ENCODE results near the gene CRYL1.
A peak's percentile ranks its signal among the peaks of the same experiment; 100 is the strongest.

Gene CRYL1

DNA sequence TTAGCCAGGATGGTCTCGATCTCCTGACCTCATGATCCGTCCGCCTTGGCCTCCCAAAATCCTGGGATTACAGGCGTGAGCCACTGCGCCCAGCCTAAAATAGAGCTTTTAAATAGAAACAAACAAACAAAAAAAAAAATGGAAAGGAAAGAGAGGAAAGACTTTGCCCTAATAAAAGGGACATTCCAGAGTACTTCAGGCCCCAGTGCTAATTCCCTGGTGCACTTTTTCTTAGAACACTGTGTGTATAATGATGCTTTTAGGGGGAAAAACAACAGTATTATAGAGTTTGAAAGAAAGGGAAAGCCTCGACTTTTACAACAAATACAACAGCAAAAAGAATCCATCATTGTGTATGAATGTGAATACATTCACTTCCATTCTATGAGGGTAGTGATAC, 104.7 kb downstream of the CRYL1 start:
- DNase-seq (ENCODE audit: low read depth): no peak

DNA sequence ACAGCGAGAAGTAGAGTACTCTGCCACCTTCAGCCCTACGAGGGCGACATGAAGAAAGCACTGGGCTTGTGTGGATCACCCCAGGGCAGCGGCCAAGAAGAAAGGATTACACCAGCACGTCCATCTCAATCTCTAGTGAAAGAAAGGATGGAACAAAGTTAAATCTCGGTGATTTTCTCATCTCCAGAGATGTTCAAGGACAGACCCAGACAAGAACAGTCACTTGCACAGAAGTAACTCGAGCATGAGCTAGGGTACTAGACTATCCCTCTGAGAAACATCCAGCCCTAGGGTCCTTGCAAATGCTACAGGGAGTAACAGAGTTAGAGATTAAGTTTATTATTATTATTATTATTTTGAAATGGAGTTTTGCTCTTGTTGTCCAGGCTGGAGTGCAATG, 106.7 kb downstream of the CRYL1 start:
- no peak for DNase-seq (ENCODE audit: low read depth)

DNA sequence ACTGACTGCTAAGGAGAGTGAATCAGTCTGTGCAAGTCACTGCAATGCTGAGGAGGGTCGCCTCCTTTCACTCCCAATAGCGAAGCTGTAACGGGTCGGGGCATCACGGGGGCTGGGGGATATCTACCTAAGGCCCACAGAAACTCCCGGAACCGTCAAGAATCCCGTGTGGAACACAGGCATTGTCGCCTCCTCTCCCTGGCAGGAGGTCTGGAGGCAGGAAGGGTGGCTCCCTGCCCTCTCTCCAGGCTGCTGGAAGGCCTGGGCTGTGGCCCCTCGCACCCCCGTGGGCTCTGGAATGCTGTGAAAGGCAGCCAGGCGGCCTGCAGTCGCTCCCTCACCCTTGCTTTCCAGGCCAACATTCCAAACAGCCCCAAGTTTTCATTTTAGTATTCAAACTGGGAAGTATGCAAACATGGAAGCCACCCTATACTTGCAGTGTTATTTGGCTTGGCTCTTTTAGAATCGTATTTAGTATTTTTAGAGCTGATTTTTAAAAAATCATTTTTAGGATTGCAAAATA, 109.4 kb downstream of the CRYL1 start:
- no peak for DNase-seq (ENCODE audit: low read depth)

DNA sequence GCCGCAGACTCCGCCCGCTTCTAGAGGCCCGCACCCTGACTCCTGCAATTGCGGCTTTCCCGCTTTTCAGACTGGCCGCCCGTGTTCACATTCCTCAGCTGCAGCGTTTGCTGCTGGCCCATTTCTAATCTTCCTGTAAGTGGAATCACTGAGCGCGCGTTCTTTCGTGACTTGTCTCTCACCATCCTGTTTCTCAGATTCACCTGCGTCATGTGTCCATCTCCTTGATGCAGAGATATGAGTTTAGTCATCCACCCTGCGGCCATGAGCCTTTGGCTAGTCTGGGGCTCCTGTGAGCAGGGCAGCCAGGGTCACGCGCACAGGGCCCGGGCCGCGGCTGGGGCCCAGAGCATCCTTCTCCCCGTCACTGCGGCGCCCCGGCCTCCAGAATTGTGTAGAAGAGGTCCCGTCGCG, 110.0 kb downstream of the CRYL1 start:
- DNase-seq (ENCODE audit: low read depth): no peak

DNA sequence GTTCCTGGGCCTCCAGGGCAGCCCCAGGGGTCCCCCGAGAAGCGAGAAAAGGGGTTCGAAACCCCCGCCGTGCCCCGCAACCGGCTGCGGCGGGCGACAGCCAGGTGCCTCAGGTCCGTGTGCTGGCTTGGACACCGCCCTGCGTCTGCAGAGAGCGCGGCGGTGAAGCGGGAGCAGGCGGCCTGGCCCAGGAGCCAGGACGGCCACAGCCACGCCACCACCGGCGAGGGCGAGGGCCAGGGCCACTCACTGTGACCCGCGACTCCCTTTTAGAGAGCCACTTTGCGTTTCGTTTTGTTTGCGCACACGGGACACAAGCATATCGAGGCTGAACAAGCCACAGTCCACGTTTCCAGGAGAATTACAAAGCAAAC, 110.4 kb downstream of the CRYL1 start:
- DNase-seq (ENCODE audit: low read depth): no peak

DNA sequence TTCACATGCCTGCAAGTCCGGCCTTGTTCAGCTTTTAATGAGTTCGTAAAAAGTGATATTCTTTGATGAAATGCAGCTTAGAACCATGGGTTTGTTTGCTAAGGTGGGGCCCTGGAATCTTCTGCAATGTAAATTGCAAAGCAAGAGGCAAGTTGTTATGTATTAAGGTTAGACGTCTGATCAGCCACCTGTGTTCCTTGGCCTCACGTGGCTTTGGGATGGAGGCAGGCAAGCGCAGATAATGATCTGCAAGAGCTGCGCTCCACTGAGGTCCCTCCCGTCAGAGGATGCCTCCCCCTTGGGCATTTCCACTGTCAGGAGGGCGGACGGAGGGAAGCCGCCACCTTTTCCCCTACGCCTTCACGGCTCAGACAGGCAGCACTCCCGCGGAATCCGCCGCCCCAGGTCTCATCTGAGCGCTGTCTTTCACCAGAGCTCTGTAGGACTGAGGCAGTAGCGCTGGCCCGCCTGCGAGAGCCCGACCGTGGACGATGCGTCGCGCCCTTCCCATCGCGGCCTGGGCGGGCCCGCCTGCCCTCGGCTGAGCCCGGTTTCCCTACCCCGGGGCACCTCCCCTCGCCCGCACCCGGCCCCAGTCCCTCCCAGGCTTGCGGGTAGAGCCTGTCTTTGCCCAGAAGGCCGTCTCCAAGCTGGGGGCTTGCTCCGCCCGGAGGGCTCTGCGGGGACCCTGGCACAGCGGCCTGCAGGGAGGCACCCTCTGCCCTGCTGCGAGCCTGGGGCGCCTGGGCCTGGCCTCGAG, 110.9 kb downstream of the CRYL1 start:
- no peak for DNase-seq (ENCODE audit: low read depth)

DNA sequence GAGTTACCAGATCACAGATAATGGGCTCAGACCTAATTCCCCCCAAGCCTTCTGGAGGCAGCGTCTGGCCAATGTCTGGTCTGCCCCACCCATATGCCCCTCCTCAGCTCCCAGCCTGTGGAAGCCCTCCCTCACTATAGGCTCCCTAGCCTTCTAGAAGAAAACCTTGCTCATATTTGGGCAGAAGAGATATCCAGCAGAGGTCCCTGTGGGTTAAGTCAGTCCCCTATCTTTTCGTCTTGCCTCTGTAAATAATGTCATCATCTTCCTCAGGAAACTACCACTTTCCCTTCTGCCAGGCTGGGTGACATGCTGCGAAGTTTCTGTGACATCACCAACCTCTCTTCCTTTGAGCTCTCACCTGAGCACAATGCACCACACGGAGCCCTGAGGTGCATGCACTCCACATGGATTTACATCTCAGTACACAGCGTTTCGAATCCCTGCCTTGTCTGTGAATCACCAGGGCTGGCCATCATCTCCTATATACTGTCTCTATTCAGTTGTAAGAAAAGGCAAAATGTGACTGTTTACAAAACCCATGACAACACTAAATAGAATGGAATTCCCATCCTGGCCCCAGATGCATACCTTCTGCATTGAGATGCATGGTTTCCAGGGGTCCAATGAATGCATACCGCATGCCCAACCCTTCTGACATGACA, 112.8 kb downstream of the CRYL1 start:
- DNase-seq (ENCODE audit: low read depth): peak; percentile 7

DNA sequence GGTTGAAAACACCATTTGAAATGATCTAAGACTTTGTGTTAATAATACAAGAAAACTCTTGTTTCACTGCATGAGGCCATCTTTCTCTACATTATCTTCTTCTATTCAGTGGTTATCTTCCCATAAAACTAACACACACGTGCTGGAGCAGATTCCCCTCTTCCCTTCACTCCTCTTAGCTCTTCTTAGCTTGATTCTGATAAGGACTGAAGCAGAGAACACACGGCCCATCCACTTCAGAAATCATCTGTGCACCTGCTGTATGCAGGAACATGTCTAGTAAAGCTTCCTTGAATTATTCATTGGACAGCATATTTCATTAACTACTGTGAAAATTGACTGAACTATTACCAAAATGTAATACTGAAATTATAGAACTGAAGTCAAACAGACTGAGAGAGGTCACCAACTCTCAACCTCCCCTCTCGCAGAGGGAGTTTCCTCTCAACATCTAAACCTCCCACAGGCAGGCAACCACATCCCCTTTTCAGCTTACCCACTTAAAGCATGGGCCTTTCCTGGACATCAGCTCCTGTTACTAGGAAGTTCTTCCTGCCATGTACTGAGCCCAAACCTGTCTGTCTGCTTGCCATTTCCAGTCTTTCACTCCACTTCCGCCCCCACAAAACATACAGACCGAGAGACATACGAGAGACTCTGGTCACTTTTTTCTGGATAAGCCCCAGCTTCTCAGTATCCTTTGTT, 113.9 kb downstream of the CRYL1 start:
- peak; percentile 5 for DNase-seq (ENCODE audit: low read depth)

DNA sequence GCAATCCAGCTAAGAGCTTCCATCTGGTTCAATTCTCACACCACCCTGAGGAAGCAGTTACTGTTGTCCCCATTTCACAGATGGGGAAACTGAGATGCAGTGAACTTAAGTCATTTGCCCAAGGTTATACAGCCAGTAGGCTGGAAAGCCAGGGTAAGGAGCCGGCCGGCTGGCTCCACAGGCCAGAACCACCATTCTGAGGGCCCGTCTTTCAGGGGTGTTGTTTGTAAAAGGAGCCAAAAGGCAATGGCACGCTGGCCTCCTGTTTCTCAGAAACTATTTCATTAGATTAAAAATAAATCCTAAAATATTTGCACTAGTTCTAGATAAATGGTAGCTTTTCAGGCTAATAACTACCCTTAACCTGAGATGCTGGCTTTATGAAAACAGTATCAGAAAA, 114.9 kb downstream of the CRYL1 start:
- no peak for DNase-seq (ENCODE audit: low read depth)

DNA sequence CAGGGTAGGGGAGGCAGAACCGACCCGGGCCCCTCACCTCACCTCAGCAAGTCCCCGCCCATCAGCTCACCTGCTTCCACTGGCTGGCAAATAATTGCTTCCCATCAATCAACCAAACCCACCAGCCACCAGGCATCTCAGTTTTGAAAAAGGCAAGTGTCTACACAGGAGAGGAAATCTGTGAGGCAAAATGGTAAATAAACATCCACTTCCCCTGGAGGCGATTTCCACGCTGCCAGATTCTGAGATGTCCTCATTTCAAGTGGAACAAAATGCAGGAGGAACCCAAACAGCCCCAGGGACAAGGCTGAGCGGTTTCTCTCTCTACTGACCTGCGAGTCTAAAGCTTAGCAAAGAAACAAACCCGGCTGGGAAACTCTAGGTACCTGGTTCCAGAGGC, 117.5 kb downstream of the CRYL1 start:
- DNase-seq (ENCODE audit: low read depth): no peak

DNA sequence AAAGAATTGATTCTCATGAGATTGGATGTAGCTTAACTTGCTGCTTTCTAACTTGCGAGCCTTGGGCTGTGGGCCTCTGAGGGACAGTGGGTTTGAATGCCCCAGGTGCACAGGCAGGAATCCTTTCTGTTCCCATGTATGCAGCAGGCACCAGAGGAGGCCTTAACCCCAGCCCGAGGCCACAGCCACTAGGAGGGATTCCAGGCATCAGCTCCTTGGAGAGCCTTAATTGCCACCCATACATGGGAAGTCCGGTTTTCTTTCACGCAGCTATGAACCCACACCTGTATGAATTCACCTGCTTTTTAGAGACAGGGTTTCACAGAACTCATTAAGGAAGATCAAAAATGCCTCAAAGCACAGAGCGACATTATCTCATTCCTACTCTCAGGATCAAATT, 117.9 kb downstream of the CRYL1 start:
- no peak for DNase-seq (ENCODE audit: low read depth)

DNA sequence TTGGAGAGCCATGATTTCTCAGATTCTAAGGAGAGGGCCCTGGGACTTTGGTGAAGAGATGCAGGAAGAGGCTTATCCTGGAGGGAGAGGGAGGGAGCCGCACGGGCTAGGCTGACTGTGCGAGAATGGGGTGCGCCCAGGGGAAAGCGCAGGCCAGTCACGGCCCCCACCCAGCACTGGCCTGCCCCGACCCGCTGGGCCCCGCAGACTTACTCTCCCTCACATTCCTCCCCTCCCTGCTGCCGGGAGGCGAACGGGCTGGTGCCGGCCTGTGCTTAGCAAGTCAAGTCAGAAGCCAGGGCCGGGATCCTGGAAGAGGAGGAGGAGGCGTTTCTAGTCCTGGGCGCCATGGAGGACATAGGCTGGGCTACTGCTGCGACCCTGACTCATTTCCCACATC, 120.0 kb downstream of the CRYL1 start:
- DNase-seq (ENCODE audit: low read depth): no peak

DNA sequence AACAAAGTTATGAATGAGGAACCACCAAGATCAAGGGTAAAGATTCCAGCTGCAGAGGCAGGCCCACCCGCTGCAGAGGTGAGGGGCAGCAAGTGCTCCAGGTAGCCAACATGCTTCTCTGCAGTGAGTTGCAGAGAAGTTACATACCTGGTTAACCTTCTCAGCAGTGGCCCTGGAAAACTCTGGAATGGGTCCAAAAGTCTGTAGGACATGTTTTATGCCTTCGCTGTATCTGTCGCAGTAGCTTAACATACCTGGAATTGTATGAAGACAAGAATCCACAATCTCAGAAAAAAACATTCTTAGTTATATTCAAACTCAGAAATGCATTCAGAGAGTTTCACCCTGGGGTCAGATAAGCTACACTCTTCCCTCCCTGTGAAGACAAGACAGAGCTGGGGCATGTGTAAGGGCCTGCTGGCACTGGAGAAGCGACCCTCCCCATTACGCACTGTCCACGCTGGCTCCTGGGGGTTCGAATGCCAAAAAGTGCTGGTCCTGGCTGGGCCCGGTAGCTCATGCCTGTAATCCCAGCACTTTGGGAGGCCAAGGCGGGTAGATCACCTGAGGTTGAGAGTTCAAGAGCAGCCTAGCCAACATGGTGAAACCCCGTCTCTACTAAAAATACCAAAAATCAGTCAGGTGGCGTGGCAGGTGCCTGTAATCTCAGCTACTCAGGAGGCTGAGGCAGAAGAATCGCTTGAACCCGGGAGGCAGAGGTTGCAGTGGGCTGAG, 121.0 kb downstream of the CRYL1 start:
- no peak for DNase-seq (ENCODE audit: low read depth)

DNA sequence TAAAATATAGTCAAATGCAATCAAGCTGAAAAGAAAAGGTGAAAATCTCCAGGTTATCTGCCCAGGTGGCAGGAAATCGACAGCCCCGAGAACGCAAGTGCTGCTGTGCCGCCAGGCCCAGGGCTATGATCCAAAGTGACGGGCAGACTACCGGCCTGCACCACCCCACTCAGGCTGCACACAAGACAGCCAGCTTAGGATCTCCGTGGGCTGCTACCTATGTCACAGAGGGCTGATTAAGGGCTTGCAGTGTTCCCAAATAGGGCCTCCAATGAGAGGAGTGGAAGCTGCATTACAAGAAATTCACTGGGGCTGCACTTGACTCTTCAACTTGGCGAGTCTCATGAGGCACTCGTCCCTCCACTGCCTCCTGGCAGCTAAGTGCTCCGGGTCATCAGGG, 121.8 kb downstream of the CRYL1 start:
- DNase-seq (ENCODE audit: low read depth): no peak

DNA sequence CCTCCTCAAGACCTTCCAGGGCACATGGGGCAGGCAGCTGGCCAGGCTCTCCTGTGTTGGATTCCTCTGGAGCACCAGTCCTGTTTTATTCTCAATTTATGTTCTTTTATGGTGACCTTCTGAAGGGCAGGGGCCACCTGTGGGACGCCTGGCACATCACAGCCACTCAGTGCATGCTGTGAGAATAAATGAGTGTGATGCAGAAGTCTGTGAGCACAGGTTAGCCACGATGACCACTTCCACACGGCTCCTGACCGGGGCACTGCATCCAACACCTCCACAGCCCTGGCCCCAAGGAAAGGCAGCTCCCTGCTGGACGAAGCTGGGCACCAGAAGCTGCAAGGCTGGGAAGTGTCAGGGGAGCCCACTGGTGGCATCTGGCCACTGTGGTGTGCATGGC, 122.8 kb downstream of the CRYL1 start:
- DNase-seq (ENCODE audit: low read depth): no peak

DNA sequence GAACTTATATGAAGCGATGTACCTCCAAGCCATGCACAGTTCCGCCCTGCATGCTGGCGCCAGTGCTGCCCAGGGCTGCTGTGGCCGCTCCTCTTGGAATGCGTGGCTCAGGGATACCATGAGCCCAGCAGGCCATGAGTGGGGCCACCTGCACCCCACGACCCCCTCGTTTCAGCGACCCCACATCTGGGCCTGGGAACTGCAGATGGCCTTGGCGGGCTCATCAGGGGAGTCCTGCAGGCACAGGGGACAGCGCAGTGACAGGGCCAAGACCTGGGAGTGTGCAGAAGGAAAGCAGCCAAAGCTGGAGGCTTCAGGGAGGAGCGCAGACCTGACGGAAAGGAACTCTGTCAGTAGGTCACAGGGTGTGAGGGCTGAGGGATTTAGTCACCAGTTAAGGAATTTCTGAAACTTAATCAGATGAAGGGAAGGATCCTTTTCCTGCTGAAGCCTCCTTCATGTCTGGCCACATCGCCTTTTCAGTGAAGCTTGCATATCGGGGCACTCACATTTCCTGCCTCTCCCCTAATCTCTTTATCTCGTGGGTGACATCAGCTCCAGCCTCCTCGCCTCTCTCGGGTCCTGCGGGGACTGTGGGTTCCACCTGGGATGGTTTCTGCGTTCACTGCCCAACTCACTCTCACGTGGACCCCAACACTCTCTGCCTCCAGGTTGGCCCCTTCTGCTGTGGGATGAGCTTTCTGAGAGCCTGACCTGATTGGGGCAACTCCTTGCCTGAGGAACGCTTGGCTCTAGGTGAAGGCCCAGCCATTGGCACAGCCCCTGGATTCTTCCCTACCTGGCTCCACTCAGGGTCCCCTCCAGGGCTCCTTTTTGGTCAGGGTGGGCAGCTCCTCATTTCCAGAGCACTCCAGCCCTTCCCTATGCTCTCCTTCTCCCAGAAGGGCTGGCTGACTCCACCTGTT, 123.5 kb downstream of the CRYL1 start:
- no peak for DNase-seq (ENCODE audit: low read depth)

DNA sequence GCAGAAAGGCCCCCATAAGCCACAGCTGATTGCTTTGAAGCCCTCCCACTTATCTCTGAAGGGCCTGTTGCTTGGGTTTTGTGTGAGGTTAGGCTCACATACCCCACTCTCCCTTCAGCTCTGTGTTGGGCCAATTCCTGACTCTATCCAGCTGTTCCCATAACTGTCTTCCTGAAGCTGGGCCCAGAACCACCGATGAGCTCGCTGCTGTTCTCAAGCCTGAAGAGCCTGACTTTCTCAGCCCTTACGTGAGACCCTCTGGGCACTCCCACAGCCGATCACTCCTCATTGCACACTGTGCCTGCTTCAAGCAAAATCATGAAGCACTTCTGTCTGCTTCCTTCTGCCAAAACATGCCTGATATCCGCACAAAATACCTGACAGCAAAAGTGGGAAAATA, 124.1 kb downstream of the CRYL1 start:
- DNase-seq (ENCODE audit: low read depth): no peak

DNA sequence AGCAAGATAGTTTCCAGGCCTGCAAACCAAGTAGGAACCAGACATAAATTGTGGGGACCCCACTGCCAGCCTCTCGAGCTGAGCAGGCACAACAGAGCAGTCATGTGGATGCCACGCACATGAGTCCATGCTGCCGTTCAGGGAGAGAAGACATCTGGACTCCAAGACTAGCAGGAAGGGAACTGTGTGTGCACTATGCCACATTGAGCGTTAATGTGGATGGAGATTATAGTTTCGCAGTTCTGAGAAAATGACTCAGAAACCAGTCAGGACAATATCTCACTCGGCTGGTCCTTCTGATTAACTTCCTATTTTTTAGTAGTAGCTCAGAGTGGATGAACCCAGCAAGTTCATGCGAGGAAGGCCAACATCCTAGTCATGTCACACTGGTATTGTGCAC, 124.9 kb downstream of the CRYL1 start:
- DNase-seq (ENCODE audit: low read depth): no peak

DNA sequence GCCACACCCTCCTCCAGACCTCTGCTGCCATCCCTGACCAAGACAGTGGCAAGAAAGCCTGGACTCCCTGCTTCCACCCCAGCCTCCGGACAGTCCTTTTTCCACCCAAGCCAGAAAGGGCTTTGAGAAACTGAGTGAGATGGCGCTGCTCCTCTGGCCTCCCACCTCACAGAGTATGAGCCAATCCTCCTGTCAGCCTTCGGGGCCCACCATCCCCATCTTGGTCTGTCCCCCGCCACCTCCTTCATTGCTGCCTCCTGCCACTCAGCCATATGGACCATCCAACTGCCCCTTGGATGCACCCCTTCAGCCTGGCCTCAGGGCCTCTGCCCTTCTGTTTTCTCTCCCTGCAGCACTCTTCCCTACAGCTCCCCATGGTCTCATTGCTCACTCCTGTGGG, 125.7 kb downstream of the CRYL1 start:
- no peak for DNase-seq (ENCODE audit: low read depth)

DNA sequence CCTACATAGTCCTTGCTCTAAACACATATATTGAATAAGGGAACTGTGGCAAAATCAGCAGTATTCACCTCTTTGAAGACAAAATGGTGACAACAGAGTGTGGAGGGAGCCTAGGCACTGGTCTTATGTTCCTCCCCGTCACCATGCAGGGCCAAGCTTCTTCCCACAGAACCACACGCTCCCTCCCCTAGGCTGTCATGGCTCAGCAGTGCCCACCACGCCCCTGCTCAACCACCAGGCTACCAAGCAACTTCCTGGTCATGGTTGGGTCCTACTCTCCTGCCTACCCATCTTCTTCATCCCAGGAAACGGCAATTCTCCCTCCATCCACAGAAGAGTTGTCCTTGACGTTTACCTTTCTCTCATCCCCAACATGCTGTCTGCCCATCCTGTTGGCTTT, 126.1 kb downstream of the CRYL1 start:
- no peak for DNase-seq (ENCODE audit: low read depth)

DNA sequence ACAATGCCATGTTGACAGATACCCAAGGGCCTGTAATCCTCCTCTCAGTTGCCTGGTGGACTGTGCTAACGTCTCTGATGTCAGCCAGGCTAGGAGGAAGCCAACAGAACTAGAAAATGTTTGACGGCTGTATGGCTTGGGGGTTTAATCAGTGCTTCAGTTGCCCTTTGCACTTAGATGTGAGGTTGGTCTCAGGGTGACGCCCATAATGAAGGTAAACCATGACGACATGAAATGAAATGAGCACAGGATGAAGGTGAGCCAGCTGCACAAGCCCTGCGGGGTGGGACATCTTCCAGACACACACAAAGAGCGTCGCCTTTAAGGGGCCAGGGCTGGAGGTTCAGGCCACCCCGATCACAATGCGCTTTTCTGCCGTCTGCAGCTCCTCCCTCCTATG, 127.2 kb downstream of the CRYL1 start:
- no peak for DNase-seq (ENCODE audit: low read depth)
